Measurements from ENCODE around the gene PTX4.
A peak's percentile ranks its signal among the peaks of the same experiment; 100 is the strongest.

Gene PTX4

GRCh38 chr16:1535391-1536291 lies 46.9 kb upstream of the PTX4 start:
- H3K4me2 ChIP-seq (ENCODE audit: low read length): peak overlapping the region; percentile 57
- H3K4me1 ChIP-seq (ENCODE audit: control insufficient read depth in 1 of 2, insufficient read depth in 2 of 2, low read length in 2 of 2): peaks cover 44 to 46% of the 10 kb centered on the region in 2 experiments
- peak overlapping the region; percentile 29 for H3K14ac ChIP-seq (ENCODE audit: low read length)
- no peak overlapping the region for H3K4me3 ChIP-seq (ENCODE audit: low read depth, low read length)
- H3K79me1 ChIP-seq (ENCODE audit: low read length): peaks cover 34% of the 10 kb centered on the region
- no peak overlapping the region for H3K23ac ChIP-seq (ENCODE audit: low read length)
- H2BK12ac ChIP-seq (ENCODE audit: low read length): no peak overlapping the region
- no peak overlapping the region for H3K27ac ChIP-seq (ENCODE audit: low read depth, low read length)
- no peak overlapping the region for H2AFZ ChIP-seq (ENCODE audit: insufficient read depth, low read length, poor library complexity)
- no peak overlapping the region for H2AK5ac ChIP-seq (ENCODE audit: low read length)
- H4K91ac ChIP-seq (ENCODE audit: low read depth, low read length): peak overlapping the region; percentile 28
- no peak overlapping the region for H3K9ac ChIP-seq (ENCODE audit: low read length)
- no peak overlapping the region for H2BK5ac ChIP-seq (ENCODE audit: low read depth, low read length, poor library complexity)
- no peak for DNase-seq
- no peak overlapping the region for H4K8ac ChIP-seq (ENCODE audit: low read depth, low read length)
- no peak overlapping the region for H2BK120ac ChIP-seq (ENCODE audit: insufficient read depth, low read length, poor library complexity)
- H3K18ac ChIP-seq (ENCODE audit: low read length): no peak overlapping the region
- no peak overlapping the region for H4K12ac ChIP-seq (ENCODE audit: low read depth, low read length)
- no peaks in the 10 kb centered on the region for H3K9me3 ChIP-seq (ENCODE audit: insufficient read depth, low read depth, low read length)
- no CpG with 5 or more reads among the region's 39 CpGs for WGBS (ENCODE audit: extremely low coverage, insufficient coverage, insufficient read length)
- peak overlapping the region; percentile 9 for H3K4ac ChIP-seq (ENCODE audit: low read depth, low read length)
- peaks cover 14% of the 10 kb centered on the region for H3K79me2 ChIP-seq (ENCODE audit: control insufficient read depth, insufficient read depth, low read length, poor library complexity)
- no peaks in the 10 kb centered on the region for H3K27me3 ChIP-seq (ENCODE audit: insufficient read depth, low read length)
- H3K36me3 ChIP-seq (ENCODE audit: control insufficient read depth in 1 of 2, insufficient read depth in 2 of 2, low read length in 2 of 2): peaks cover 37 to 45% of the 10 kb centered on the region in 2 experiments

DNA sequence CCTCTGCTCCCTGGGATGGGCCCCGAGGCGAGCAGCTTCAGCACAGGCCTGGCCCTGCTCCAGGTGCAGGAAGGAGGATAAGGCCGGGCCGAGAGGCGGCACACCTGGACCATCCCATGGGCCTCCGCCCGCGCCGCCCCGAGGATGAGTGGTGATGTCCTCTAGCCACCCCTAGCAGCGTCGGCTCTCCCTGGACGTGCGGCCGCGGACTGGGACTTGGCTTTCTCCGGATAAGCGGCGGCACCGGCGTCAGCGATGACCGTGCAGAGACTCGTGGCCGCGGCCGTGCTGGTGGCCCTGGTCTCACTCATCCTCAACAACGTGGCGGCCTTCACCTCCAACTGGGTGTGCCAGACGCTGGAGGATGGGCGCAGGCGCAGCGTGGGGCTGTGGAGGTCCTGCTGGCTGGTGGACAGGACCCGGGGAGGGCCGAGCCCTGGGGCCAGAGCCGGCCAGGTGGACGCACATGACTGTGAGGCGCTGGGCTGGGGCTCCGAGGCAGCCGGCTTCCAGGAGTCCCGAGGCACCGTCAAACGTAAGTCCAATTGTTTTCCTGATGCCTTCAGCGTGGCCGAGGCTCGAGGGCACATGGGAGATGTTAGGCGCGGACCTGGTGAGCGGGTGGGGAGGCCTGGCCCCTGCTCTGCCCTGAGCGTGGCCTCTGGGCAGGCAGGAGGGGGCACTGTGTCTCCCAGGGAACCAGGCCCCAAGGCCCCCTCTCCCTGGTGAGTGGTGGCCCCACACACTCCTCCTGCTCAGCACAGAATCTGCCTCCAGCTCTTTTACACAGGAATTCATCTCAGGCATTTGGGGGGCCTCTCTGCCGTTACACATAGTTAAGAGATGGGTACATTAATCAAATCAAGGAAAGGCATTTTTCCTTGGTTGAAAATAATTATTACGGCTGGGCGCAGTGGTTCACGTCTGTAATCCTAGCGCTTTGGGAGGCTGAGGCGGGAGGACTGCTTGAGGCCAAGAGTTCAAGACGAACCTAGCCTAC lies 45.6 kb upstream of the PTX4 start:
- Histone ChIP-seq H2AK5ac (ENCODE audit: low read length) (peak overlapping the region; percentile 33), H4K91ac (ENCODE audit: low read depth, low read length) (peak overlapping the region; percentile 85), H3K36me3 (ENCODE audit: control insufficient read depth in 1 of 2, insufficient read depth in 2 of 2, low read length in 2 of 2) (peaks cover 27 to 33% of the 10 kb centered on the region in 2 experiments), H2AFZ (ENCODE audit: insufficient read depth, low read length, poor library complexity) (no peak overlapping the region), H3K9me3 (ENCODE audit: insufficient read depth, low read depth, low read length) (no peaks in the 10 kb centered on the region), H3K4me2 (ENCODE audit: low read length) (peak overlapping the region; percentile 57), H3K4me1 (ENCODE audit: control insufficient read depth in 1 of 2, insufficient read depth in 2 of 2, low read length in 2 of 2) (peaks cover 53 to 54% of the 10 kb centered on the region in 2 experiments), H2BK5ac (ENCODE audit: low read depth, low read length, poor library complexity) (peak overlapping the region; percentile 92), H2BK120ac (ENCODE audit: insufficient read depth, low read length, poor library complexity) (peak overlapping the region; percentile 75), H4K8ac (ENCODE audit: low read depth, low read length) (peak overlapping the region; percentile 80), H3K79me2 (ENCODE audit: control insufficient read depth, insufficient read depth, low read length, poor library complexity) (peaks cover 17% of the 10 kb centered on the region), H3K14ac (ENCODE audit: low read length) (peak overlapping the region; percentile 51), H3K27me3 (ENCODE audit: insufficient read depth, low read length) (no peaks in the 10 kb centered on the region), H4K12ac (ENCODE audit: low read depth, low read length) (peak overlapping the region; percentile 63), H2BK12ac (ENCODE audit: low read length) (peak overlapping the region; percentile 73), H3K18ac (ENCODE audit: low read length) (peak overlapping the region; percentile 92), H3K4ac (ENCODE audit: low read depth, low read length) (peak overlapping the region; percentile 84), H3K23ac (ENCODE audit: low read length) (no peak overlapping the region), H3K9ac (ENCODE audit: low read length) (no peak overlapping the region), H3K27ac (ENCODE audit: low read depth, low read length) (peak overlapping the region; percentile 93), H3K79me1 (ENCODE audit: low read length) (peaks cover 41% of the 10 kb centered on the region), H3K4me3 (ENCODE audit: low read depth, low read length) (peak overlapping the region; percentile 55)
- no CpG with 5 or more reads among the region's 57 CpGs for WGBS (ENCODE audit: extremely low coverage, insufficient coverage, insufficient read length)
- DNase-seq: no peak

DNA sequence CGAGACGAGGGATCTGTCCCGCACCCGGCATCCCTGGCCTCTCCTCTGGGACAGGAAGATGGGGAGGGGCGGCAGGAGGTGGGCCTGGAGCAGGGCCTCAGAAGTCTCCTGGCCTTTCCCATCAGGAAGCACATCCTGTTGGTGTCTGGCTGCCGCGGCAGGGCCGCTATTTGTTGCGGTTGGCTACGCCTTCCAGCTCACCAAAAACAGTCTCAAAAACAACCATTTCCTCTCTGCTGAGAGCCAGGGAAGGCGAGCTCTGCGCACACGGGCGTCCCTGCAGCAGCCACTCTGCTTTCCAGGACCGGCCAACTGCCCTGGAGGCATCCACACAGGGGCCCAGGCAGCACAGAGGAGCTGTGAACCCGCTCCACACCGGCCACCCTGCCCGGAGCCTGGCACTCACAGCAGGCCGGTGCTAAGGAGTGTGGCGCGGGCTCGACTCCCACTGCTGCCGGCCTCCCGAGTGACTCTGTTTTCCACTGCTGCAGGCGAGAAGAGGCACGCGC lies 44.8 kb upstream of the PTX4 start, which contains the start of gene TMEM204:
TMEM204 (plus strand) TSS at position 224 of the 509 bp plus-strand sequence. CDS start 610 bp downstream, outside the sequence.
- WGBS (ENCODE audit: extremely low coverage, insufficient coverage, insufficient read length): no CpG with 5 or more reads among the region's 27 CpGs
- peak within 1 kb of the TSS; percentile 96 for H2BK5ac ChIP-seq (ENCODE audit: low read depth, low read length, poor library complexity)
- H4K12ac ChIP-seq (ENCODE audit: low read depth, low read length): peak within 1 kb of the TSS; percentile 63
- H3K79me2 ChIP-seq (ENCODE audit: control insufficient read depth, insufficient read depth, low read length, poor library complexity): peaks cover 17% of the 10 kb centered on the region
- peaks cover 53 to 57% of the 10 kb centered on the region in 2 experiments for H3K4me1 ChIP-seq (ENCODE audit: control insufficient read depth in 1 of 2, insufficient read depth in 2 of 2, low read length in 2 of 2)
- peak within 1 kb of the TSS; percentile 55 for H3K4me3 ChIP-seq (ENCODE audit: low read depth, low read length)
- H2BK12ac ChIP-seq (ENCODE audit: low read length): peak within 1 kb of the TSS; percentile 95
- H2BK120ac ChIP-seq (ENCODE audit: insufficient read depth, low read length, poor library complexity): peak within 1 kb of the TSS; percentile 99
- peaks cover 19 to 24% of the 10 kb centered on the region in 2 experiments for H3K36me3 ChIP-seq (ENCODE audit: control insufficient read depth in 1 of 2, insufficient read depth in 2 of 2, low read length in 2 of 2)
- H2AK5ac ChIP-seq (ENCODE audit: low read length): peak within 1 kb of the TSS; percentile 33
- peak within 1 kb of the TSS; percentile 31 for H2AFZ ChIP-seq (ENCODE audit: insufficient read depth, low read length, poor library complexity)
- H3K4ac ChIP-seq (ENCODE audit: low read depth, low read length): peak within 1 kb of the TSS; percentile 84
- peak within 1 kb of the TSS; percentile 51 for H3K14ac ChIP-seq (ENCODE audit: low read length)
- H3K23ac ChIP-seq (ENCODE audit: low read length): no peak within 1 kb of the TSS
- peak within 1 kb of the TSS; percentile 93 for H3K27ac ChIP-seq (ENCODE audit: low read depth, low read length)
- H3K18ac ChIP-seq (ENCODE audit: low read length): peak within 1 kb of the TSS; percentile 92
- H4K91ac ChIP-seq (ENCODE audit: low read depth, low read length): peak within 1 kb of the TSS; percentile 98
- peaks cover 42% of the 10 kb centered on the region for H3K79me1 ChIP-seq (ENCODE audit: low read length)
- no peak within 1 kb of the TSS for H3K9ac ChIP-seq (ENCODE audit: low read length)
- no peak for DNase-seq
- H3K4me2 ChIP-seq (ENCODE audit: low read length): peak within 1 kb of the TSS; percentile 57
- no peaks in the 10 kb centered on the region for H3K27me3 ChIP-seq (ENCODE audit: insufficient read depth, low read length)
- peak within 1 kb of the TSS; percentile 80 for H4K8ac ChIP-seq (ENCODE audit: low read depth, low read length)
- H3K9me3 ChIP-seq (ENCODE audit: insufficient read depth, low read depth, low read length): no peaks in the 10 kb centered on the region

DNA sequence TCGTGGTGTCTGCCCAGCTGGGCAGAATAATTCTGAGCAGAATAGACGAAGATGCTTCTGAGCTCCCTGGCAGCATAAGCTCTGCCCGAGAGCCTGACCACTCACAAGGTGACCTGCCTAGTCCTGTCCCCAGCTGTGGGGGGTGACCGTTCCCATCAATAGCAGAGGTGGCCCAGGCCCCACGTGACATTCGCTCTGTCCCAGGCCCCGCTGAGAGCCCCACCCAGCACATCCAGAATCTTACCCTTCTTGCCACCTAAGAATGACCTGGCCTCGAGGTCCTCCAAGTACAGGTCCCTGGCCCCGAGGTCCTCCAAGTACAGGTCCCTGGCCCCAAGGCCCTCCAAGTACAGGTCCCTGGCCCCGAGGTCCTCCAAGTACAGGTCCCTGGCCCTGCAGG lies 44.0 kb upstream of the PTX4 start:
- H3K4me3 ChIP-seq (ENCODE audit: low read depth, low read length): no peak overlapping the region
- peak overlapping the region; percentile 27 for H3K14ac ChIP-seq (ENCODE audit: low read length)
- H3K27me3 ChIP-seq (ENCODE audit: insufficient read depth, low read length): no peaks in the 10 kb centered on the region
- peak overlapping the region; percentile 93 for H3K27ac ChIP-seq (ENCODE audit: low read depth, low read length)
- H3K23ac ChIP-seq (ENCODE audit: low read length): no peak overlapping the region
- WGBS (ENCODE audit: extremely low coverage, insufficient coverage, insufficient read length): no CpG with 5 or more reads among the region's 10 CpGs
- H3K4ac ChIP-seq (ENCODE audit: low read depth, low read length): peak overlapping the region; percentile 67
- peaks cover 42% of the 10 kb centered on the region for H3K79me1 ChIP-seq (ENCODE audit: low read length)
- peak overlapping the region; percentile 95 for H2BK12ac ChIP-seq (ENCODE audit: low read length)
- H2AFZ ChIP-seq (ENCODE audit: insufficient read depth, low read length, poor library complexity): peak overlapping the region; percentile 30
- peak overlapping the region; percentile 16 for H2AK5ac ChIP-seq (ENCODE audit: low read length)
- peaks cover 3% of the 10 kb centered on the region for H3K9me3 ChIP-seq (ENCODE audit: insufficient read depth, low read depth, low read length)
- peak overlapping the region; percentile 82 for H3K18ac ChIP-seq (ENCODE audit: low read length)
- H2BK5ac ChIP-seq (ENCODE audit: low read depth, low read length, poor library complexity): peak overlapping the region; percentile 96
- H4K8ac ChIP-seq (ENCODE audit: low read depth, low read length): peak overlapping the region; percentile 64
- H3K9ac ChIP-seq (ENCODE audit: low read length): no peak overlapping the region
- H3K36me3 ChIP-seq (ENCODE audit: control insufficient read depth in 1 of 2, insufficient read depth in 2 of 2, low read length in 2 of 2): peaks cover 13 to 17% of the 10 kb centered on the region in 2 experiments
- H4K12ac ChIP-seq (ENCODE audit: low read depth, low read length): peak overlapping the region; percentile 8
- no peak overlapping the region for H3K4me2 ChIP-seq (ENCODE audit: low read length)
- peaks cover 60 to 61% of the 10 kb centered on the region in 2 experiments for H3K4me1 ChIP-seq (ENCODE audit: control insufficient read depth in 1 of 2, insufficient read depth in 2 of 2, low read length in 2 of 2)
- peaks cover 17% of the 10 kb centered on the region for H3K79me2 ChIP-seq (ENCODE audit: control insufficient read depth, insufficient read depth, low read length, poor library complexity)
- H2BK120ac ChIP-seq (ENCODE audit: insufficient read depth, low read length, poor library complexity): peak overlapping the region; percentile 99
- no peak for DNase-seq
- peak overlapping the region; percentile 98 for H4K91ac ChIP-seq (ENCODE audit: low read depth, low read length)

All from trophoblast cell (in vitro differentiated cells and primary cell).